NCI-H2227 (cell line): ENCODE measurements around the gene TARS1.
A peak's percentile ranks its signal among the peaks of the same experiment; 100 is the strongest.

Source experiments
- DNase-seq: peaks from one replicate; lab custom pipeline; 2025; ENCODE audit not compliant: unreplicated experiment; lab: John Stamatoyannopoulos, UW

The TARS1 gene

DNA sequence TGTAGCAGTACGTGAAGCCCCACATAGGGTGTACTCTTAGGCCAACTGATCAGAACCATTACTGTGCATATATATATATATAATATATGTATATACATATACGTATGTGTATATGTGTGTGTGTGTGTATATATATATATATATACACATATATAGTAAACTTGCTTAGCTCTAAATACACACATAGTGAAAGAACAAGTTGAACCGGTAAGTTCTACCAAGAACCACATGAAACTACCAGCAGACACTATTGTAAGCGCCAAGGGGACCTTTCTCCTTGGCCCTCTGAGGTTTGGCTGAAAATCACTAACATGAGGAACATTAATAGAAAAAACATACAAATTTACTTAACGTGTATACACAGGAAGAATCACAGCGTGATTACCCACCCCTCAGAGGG is 1.8 kb upstream of the TARS1 start:
- DNase-seq, result no peak

GRCh38 chr5:33439905-33440481 is 772 bp upstream of the TARS1 start:
- DNase-seq, result peak; percentile 56

- peak; percentile 49 for DNase-seq
Measured at GRCh38 chr5:33441241-33442177, 744 bp downstream of the TARS1 start.

GRCh38 chr5:33444542-33444941 is 3.8 kb downstream of the TARS1 start:
- DNase-seq, result no peak

DNA sequence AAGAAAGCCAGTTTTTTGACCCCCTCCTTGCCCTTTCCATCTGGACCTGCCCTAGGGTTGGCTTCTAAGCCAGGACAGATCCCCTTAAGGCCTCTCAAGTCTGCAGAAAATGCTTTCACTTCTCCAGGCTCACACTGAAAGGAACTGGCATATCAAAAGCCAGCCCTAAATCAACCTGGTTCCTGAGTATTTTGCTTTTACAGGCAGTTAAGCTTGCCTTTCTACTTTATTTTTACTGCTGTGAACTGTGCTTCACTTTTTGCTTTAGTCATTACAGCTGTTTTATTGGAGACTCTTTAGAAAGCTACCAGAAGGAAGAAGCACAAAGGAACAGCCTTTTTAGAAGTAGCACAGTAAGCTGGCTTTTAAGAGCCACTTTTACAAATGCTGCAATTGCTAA is 5.0 kb downstream of the TARS1 start:
- no peak for DNase-seq

GRCh38 chr5:33448118-33448517 is 7.4 kb downstream of the TARS1 start:
- DNase-seq, result no peak

GRCh38 chr5:33457126-33457525 is 16.4 kb downstream of the TARS1 start:
- DNase-seq, result no peak

DNA sequence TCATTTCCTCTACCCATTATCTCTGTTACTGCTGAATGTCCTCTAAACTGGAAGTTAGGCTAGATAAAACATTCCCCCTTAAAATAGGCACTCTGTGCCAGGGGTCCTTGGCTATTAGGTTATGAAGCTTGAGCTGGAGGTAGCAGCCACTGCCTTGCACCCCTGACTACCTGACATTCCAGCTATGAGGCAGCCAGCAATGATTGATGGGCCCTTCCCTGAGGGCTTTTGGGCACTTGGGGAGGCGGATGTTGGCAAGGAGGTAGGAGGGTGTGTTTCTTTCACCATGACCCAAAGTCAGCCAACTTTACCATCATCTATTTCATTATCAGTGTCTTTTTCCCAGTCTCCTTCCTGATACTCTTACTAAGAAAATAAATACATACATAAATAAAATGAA is 17.1 kb downstream of the TARS1 start:
- no peak for DNase-seq

GRCh38 chr5:33460210-33460609 is 19.4 kb downstream of the TARS1 start:
- DNase-seq, result no peak

DNA sequence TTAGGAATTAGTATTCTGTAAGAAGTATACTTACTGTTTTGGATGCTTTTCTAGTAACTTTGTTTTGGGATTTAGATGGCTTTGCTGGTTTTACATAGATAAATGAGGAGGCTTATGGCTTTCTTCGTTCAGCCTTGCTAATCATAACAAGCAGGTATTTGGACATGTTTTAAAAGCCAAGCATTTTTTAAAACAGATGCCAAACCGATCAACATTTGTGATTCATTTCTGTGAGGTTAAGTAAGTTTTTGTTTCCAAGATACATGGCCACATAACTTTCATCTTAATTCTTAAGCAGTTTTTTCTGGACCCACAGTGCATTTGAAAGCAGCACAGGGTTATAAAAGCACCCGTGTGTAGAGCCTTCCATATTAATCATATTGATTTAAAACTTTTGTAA is 21.7 kb downstream of the TARS1 start:
- no peak for DNase-seq

DNA sequence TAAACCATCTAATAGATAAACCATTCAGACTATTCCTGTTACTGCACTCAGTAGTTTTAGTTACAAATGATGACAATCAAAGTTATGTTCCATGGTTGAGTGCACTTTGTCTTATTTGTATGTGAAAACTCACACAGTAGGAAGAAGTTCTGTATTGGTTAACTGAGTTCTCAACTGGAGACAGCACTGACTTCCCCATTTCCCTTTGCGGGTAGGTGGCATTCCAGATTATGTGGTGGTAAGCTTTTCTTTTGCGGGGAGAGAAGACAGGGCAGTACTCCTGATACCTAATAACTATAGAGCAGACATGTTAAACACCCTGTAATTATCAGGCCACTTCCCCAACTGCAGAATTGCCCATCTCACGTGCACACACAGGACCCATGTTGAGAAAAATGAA is 24.4 kb downstream of the TARS1 start:
- no peak for DNase-seq

- no peak for DNase-seq
Measured at GRCh38 chr5:33468775-33469435, 28.1 kb downstream of the TARS1 start.

- DNase-seq, result peak; percentile 33
Measured at GRCh38 chr5:33470544-33470943, 29.8 kb downstream of the TARS1 start.

DNA sequence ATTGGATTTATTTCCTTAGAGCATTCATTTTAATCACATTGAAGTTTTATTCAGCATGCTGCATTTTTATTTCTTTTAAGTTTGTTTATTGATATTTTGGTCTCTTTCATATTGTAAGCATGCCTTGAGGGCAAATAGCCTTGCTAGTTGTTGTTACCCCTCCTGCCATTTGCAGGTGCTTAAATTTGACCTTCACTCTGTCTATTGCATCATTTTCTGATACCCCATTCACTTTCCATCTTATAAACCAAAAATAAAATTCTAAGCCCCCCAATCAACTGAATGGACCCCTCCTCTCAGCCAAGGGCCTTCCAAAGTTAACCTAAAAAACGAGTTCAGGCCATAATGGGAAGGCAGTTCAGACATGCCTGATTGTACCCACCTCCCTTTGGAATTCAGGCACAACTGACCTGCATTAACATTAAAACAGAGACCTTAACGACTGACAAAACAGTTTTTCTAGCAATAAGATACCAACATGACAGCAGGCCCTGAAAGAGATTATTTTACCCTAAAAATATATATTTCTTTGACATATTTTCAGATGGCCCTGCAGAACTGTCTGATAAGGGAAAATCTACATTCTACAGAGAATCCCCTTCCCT is 32.1 kb downstream of the TARS1 start:
- no peak for DNase-seq

DNA sequence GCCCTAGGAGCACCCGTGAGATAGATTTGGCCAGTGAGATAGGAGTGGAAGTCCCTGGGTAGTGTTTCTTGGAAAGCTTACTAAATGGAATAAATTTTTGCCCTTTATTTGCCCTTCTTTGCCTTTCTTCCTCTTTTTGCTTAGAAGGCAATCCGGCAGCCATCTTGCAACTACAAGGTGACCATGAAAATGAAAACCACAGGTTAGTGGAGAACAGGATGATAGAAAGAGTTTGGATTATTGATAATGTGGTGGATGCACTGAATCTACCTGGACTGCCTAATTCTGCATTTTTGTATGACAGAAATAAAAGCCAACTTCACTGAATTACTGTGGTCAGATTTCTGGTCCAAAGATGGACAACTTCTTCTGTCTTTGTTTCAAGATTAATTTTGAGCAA is 33.2 kb downstream of the TARS1 start:
- no peak for DNase-seq

- DNase-seq, result no peak
Measured at GRCh38 chr5:33474931-33475499, 34.2 kb downstream of the TARS1 start.

GRCh38 chr5:33475706-33476105 is 34.9 kb downstream of the TARS1 start:
- DNase-seq, result no peak

GRCh38 chr5:33476992-33477391 is 36.2 kb downstream of the TARS1 start:
- no peak for DNase-seq

- no peak for DNase-seq
Measured at GRCh38 chr5:33477816-33478215, 37.1 kb downstream of the TARS1 start.

DNA sequence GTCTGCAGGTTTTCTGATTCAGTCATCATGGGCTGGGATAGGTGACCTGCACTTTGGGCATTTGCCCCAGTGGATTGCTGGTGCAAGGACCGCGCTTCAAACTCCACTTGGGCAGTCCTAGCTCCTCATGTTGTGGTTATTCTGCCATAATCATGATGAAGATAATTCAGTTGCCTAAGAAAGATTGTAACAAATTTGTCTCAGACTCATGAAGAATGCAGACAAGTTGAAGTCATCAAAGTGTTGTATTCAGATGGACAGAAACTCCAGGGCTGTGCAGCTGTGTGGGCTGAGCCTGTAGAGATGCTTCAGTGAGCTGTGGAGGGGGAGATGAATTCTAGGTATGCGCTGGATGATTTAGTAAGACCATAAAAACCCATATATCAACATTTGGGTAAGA is 38.5 kb downstream of the TARS1 start:
- DNase-seq, result no peak

DNA sequence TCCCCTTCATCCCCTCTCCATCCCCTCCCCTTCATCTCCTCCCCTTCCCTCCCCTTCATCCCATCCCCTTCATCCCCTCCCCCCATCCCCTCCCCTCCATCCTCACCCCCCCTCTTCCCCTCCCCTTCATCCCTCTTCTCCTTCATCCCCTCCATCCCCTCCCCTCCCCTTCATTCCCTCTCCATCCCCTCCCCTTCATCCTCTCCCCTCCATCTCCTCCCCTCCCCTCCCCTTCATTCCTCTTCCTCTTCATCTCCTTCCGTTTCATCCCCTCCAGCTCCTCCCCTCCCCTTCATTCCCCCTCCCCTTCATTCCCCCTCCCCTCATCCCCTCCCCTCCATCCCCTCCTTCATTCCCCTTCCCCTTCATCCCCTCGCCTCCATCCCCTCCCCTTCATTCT is 40.1 kb downstream of the TARS1 start:
- DNase-seq, result no peak
